Measurements from ENCODE around the gene CEP78.

CEP78 gene

DNA sequence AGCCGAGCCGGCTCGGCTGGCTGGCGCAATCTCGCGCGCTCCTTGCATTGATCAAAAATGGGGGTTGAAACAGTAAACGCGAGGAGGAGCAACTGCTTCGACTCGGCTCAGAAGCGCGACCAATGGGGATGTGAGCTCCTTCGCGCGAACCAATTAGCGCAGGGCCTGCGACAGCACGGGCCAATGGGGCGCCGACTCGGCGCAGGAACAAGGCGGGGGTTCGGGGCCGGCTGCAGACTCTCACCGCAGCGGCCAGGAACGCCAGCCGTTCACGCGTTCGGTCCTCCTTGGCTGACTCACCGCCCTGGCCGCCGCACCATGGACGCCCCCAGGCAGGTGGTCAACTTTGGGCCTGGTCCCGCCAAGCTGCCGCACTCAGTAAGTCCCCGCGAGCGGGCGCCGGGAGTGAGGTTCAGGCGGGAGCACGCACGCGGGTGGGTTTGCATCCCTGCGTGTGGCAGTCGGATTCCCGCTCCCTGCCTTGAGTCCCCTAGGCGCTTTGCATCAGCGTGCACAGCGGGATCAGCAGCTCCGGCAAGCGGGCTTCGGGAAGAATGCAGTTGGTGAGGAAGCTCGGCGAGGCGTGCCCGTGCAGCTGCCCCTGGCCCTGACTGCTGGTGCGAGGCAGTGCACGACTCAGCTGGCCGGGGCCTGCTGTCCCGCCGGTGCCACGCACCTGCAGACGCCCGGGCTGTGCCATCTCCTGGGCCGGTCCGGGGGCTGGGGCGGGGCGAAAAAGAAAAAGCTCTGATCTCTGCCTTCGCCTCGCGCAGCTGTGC lies 61.2 kb downstream of the CEP78 start, which contains the start of gene PSAT1:
Gene PSAT1, plus strand, starts transcription at position 233 of the 779 bp plus-strand sequence. Its CDS starts 86 bp downstream, at position 319.
- DNase-seq (ENCODE audit: low read depth): peak; percentile 96
- TF ChIP-seq, protein P1, sequence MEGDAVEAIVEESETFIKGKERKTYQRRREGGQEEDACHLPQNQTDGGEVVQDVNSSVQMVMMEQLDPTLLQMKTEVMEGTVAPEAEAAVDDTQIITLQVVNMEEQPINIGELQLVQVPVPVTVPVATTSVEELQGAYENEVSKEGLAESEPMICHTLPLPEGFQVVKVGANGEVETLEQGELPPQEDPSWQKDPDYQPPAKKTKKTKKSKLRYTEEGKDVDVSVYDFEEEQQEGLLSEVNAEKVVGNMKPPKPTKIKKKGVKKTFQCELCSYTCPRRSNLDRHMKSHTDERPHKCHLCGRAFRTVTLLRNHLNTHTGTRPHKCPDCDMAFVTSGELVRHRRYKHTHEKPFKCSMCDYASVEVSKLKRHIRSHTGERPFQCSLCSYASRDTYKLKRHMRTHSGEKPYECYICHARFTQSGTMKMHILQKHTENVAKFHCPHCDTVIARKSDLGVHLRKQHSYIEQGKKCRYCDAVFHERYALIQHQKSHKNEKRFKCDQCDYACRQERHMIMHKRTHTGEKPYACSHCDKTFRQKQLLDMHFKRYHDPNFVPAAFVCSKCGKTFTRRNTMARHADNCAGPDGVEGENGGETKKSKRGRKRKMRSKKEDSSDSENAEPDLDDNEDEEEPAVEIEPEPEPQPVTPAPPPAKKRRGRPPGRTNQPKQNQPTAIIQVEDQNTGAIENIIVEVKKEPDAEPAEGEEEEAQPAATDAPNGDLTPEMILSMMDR (conservative IDR thresholded peaks at IDR 0.05; ENCODE audit: control insufficient read depth, insufficient read depth, low read depth, low read length): no peak
- H3K4me3 ChIP-seq (ENCODE audit: control insufficient read depth, low read depth, low read length): peak within 1 kb of the TSS; percentile 84

DNA sequence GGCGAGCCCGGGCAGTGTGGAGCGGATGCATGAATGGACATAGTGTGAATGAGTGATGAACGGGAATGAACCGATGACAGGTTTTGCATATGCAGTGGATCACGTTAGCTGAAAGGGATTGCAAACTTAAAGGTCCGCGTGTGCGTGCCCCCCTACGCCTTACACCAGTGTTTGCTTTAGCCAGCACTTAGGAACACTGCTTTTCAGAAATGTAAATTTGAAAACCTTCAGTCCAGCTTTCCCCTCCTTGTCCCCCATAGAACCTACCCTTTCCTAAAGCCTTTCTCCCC lies 61.7 kb downstream of the CEP78 start:
- peak; percentile 56 for DNase-seq (ENCODE audit: low read depth)
- H3K4me3 ChIP-seq (ENCODE audit: control insufficient read depth, low read depth, low read length): peak overlapping the region; percentile 84
- TF ChIP-seq, protein P1 (conservative IDR thresholded peaks at IDR 0.05; ENCODE audit: control insufficient read depth, insufficient read depth, low read depth, low read length): no peak

DNA sequence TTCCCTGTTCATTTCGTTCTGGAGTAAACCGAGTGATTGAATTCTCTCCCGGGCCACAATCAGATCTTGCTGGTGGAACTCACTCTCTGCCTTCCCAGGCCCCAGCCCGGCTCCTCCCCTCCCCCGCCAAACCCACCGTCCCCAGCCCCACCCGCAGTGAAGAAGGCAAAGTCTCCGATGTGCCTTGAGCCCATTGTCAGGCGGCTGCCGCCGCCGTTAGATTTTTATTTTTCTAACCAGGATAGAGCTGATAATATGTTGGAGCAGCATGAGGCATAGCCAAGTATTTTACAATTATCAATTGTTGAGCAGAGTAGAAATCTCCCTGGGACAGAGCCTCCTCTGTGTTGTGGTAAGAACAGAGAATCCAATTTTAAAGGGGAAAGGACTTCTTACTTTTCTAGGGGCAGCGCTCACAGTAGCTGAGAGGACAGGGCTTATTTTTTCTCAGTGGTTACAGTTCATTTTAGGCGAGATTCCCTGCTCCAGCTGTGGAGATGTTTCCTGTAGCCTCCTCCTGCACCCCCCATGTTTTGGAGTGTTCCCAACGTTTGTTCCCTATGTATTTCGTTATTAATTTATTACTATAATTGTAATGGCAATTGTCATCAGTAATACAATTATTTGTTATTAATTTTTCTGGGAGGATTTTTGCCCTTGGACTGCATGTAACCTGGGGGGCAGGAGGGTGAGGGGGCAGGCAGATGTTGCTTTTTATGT lies 62.3 kb downstream of the CEP78 start:
- TF ChIP-seq, protein P1 (conservative IDR thresholded peaks at IDR 0.05; ENCODE audit: control insufficient read depth, insufficient read depth, low read depth, low read length): no peak
- peak; percentile 10 for DNase-seq (ENCODE audit: low read depth)
- H3K4me3 ChIP-seq (ENCODE audit: control insufficient read depth, low read depth, low read length): peak overlapping the region; percentile 84

DNA sequence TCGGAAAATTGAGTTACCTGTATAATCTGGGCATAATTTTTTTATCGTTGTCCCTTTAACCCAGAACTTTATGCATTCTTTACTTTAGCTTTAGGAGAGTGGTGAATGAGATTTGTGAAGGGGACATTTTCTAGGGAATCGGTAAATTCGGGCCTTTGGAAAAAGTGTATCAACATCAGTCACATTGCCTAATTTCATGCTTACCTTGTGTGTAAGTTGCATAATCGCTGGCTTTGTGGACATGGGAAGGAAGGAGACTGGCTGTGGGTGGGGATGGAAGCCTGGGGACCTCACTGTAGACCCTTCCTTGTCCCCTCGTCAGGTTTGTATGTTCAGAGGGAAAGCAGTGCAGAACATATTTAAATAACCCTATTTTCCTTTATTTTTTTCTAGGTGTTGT lies 64.3 kb downstream of the CEP78 start:
- H3K4me3 ChIP-seq (ENCODE audit: control insufficient read depth, low read depth, low read length): no peak overlapping the region
- TF ChIP-seq, protein P1 (conservative IDR thresholded peaks at IDR 0.05; ENCODE audit: control insufficient read depth, insufficient read depth, low read depth, low read length): no peak

DNA sequence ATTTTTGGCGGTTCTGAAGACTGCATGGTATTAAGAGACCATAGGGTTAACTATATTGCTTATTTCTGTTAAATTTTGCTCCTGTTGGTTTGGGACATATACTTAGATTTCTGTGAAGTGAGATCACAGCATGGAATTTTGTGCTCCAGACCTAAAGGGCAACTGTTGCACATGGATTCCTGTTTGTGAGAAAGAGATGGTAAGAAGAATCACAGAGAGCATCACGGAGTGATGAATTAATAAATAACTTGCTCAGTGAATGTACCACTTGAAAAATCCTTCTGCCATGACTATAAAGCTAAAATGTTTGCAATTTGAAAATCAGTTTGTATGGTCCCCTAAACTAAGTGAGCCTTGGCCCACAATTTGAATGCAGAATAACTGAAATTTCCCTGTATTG lies 65.6 kb downstream of the CEP78 start:
- no peak overlapping the region for H3K4me3 ChIP-seq (ENCODE audit: control insufficient read depth, low read depth, low read length)
- no peak for DNase-seq (ENCODE audit: low read depth)
- TF ChIP-seq, protein P1 (conservative IDR thresholded peaks at IDR 0.05; ENCODE audit: control insufficient read depth, insufficient read depth, low read depth, low read length): no peak

More for the DNA sequence above, 64.3 kb downstream of the CEP78 start:
- no peak for DNase-seq (ENCODE audit: low read depth)

DNA sequence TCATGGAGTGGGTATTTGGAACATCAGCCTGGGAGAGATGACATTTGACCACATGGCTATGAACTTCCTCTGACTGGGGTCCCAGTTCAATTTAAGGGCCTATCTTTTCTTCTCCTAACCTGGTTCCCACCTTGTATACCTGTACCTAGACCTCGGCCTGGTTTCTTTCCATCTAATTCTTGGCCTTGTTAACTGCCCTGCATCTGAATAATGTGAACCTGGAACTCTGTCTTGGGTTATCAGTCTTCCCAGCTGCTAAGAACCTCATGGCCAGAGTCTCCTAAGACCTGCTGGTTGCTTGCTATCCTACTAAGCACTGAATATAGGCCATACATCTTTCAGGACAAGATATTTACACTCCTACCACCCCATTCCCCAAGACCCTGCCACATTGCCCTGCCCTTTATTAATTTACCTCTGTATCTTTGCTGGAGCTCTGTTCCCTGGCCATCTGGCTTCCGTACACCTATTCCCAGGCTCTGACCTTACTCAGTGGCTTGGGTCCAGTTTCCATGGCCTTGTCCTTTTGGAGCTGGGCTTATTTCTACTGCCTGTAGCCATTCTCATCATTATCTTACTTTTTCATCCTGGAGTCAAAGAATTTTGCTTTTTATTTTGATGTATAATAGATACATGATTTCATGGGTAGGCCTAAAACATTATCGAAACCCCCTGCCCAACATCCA lies 67.6 kb downstream of the CEP78 start:
- no peak overlapping the region for H3K4me3 ChIP-seq (ENCODE audit: control insufficient read depth, low read depth, low read length)
- TF ChIP-seq, protein P1 (conservative IDR thresholded peaks at IDR 0.05; ENCODE audit: control insufficient read depth, insufficient read depth, low read depth, low read length): no peak
- DNase-seq (ENCODE audit: low read depth): no peak

Data from fibroblast of mammary gland (primary cell).